K562 (cell line): ENCODE data around the gene NME4. TPM values are rescaled to one million over a fixed set of nuclear protein-coding genes. Genes with fewer than 3 reads are reported as not detected.

Experiments used
- ASH1L ChIP-seq: fragments of 450-650 bp; IDR thresholded peaks from 2 replicates; pipeline ENCODE4 v1.6.1; 2018; ENCODE audit warnings: borderline replicate concordance, mild to moderate bottlenecking, low read depth; ENCODE audit not compliant: partially characterized antibody
- ATF1 ChIP-seq, 2 experiments: fragments of 450-650 bp in 1 of 2; IDR thresholded peaks; 2 replicates each; pipeline ENCODE4 v1.6.1; 2016; ENCODE audit warnings: missing compliant biosample characterization in 1 of 2, missing genetic modification characterization in 1 of 2
- ATF7 ChIP-seq: fragments of 450-650 bp; IDR thresholded peaks from 2 replicates; pipeline ENCODE4 v1.7.1; 2014; ENCODE audit warnings: mild to moderate bottlenecking, moderate library complexity
- EP400 ChIP-seq: fragments of 450-650 bp; IDR thresholded peaks from 2 replicates; pipeline ENCODE4 v1.6.1; 2017; ENCODE audit warnings: antibody characterized with exemption, mild to moderate bottlenecking, moderate library complexity
- ETV1 ChIP-seq: fragments of 450-650 bp; conservative IDR thresholded peaks from 2 replicates; pipeline ENCODE4 v1.6.1; 2016; ENCODE audit warnings: missing genetic modification characterization, control low read depth, low read depth, missing compliant biosample characterization
- EZH2 ChIP-seq: IDR thresholded peaks from 2 replicates; pipeline ENCODE4 v1.6.1; 2012; ENCODE audit warnings: low read depth, mild to moderate bottlenecking, inconsistent platforms, low read length, borderline replicate concordance
- FOS ChIP-seq: IDR thresholded peaks from 3 replicates; pipeline ENCODE4 v1.6.1; 2011; ENCODE audit not compliant: insufficient read length; ENCODE audit errors: extremely low read depth
- ILK ChIP-seq: fragments of 450-650 bp; IDR thresholded peaks from 2 replicates; pipeline ENCODE4 v1.6.1; 2016; ENCODE audit warnings: missing genetic modification characterization, low read depth, mild to moderate bottlenecking, missing compliant biosample characterization, moderate library complexity, borderline replicate concordance
- MEF2A ChIP-seq: IDR thresholded peaks from 2 replicates; pipeline ENCODE4 v1.6.1; 2011; ENCODE audit warnings: low read depth, mild to moderate bottlenecking, low read length, moderate library complexity; ENCODE audit not compliant: control insufficient read depth
- NFIX ChIP-seq: fragments of 250-450 bp; sonication (Bioruptor Pico); IDR thresholded peaks from 2 replicates; pipeline ENCODE4 v1.4.0; 2020; ENCODE audit warnings: low read depth, mild to moderate bottlenecking, moderate library complexity
- NFYB ChIP-seq: IDR thresholded peaks from 2 replicates; pipeline ENCODE4 v1.6.1; 2011; ENCODE audit warnings: mild to moderate bottlenecking, moderate library complexity; ENCODE audit not compliant: insufficient read length; ENCODE audit errors: extremely low read depth
- NUFIP1 ChIP-seq: fragments of 450-650 bp; IDR thresholded peaks from 2 replicates; pipeline ENCODE4 v1.6.1; 2018; ENCODE audit not compliant: partially characterized antibody
- RCOR1 ChIP-seq, 2 experiments: IDR thresholded peaks; 2 replicates each; pipeline ENCODE4 v1.6.1; 2012; ENCODE audit warnings: low read depth in 2 of 2, low read length in 2 of 2, borderline replicate concordance in 1 of 2, improper control_type of control experiment in 1 of 2
- SMARCE1 ChIP-seq: fragments of 450-650 bp; IDR thresholded peaks from 2 replicates; pipeline ENCODE4 v1.7.1; 2016; ENCODE audit warnings: mild to moderate bottlenecking
- TGIF2 ChIP-seq: sonication (generic); formaldehyde crosslinking; IDR thresholded peaks from 2 replicates; pipeline ENCODE4 v1.8.1; 2022; ENCODE audit warnings: mild to moderate bottlenecking, missing genetic modification reagents, moderate library complexity
- ZFP36 ChIP-seq: fragments of 150-350 bp; IDR thresholded peaks from 2 replicates; pipeline ENCODE4 v1.6.1; 2018; ENCODE audit warnings: low read length, low read depth; ENCODE audit not compliant: partially characterized antibody
- ZNF197 ChIP-seq: fragments of 200-800 bp; sonication (Bioruptor generic); IDR thresholded peaks from 2 replicates; pipeline ENCODE4 v1.6.1; 2016; ENCODE audit warnings: low read depth, missing genetic modification characterization, missing compliant biosample characterization
- ZNF444 ChIP-seq: fragments of 250-450 bp; sonication (Bioruptor Pico); IDR thresholded peaks from 2 replicates; pipeline ENCODE4 v1.4.0; 2020; ENCODE audit warnings: mild to moderate bottlenecking, moderate library complexity
- polyA plus RNA-seq, 8 experiments: library from polyadenylated mRNA; depleted of rRNA in 4 of 8; stranded (reverse) in 5 of 8; unstranded in 3 of 8; fragments of >200 nt; fragmentation: Nextera tagmentation in 2 of 8; fragmentation: Illumina TruSeq in 1 of 8; extraction: Ambion mirVana in 2 of 8; extraction: Trizol in 1 of 8; gene quantifications; 2 replicates each; pipeline versions ENCODE4 v1.2.1 to v1.2.3, GENCODE V29; 2011 to 2014; ENCODE audit warnings: inconsistent platforms in 1 of 8, missing spikeins in 1 of 8
- total RNA-seq, 7 experiments: library from RNA; depleted of rRNA in 6 of 7; stranded (reverse); fragments of >200 nt in 6 of 7; fragmentation: Illumina TruSeq in 2 of 7; extraction: Trizol in 2 of 7; gene quantifications; 2 replicates each; pipeline versions ENCODE4 v1.2.1 to v1.2.3, GENCODE V29; 2011 to 2021; ENCODE audit warnings: low replicate concordance in 1 of 7
- TF ChIP-seq, protein P1 (sequence below), 3 experiments: IDR thresholded peaks in 2 of 3; conservative IDR thresholded peaks in 1 of 3; 2 replicates each; pipeline ENCODE4 v1.5.1; 2011 to 2012; ENCODE audit warnings: low read length in 3 of 3, mild to moderate bottlenecking in 3 of 3, control low read depth in 2 of 3, improper control_type of control experiment in 1 of 3, inconsistent platforms in 1 of 3, low read depth in 1 of 3, mixed read lengths in 1 of 3, moderate library complexity in 1 of 3; ENCODE audit not compliant: insufficient read depth in 2 of 3
- TF ChIP-seq, protein P2 (sequence below), 2 experiments: fragments of 250-450 bp in 1 of 2; fragments of 450-650 bp in 1 of 2; sonication (Bioruptor Pico) in 1 of 2; IDR thresholded peaks; 2 replicates each; pipeline versions ENCODE4 v1.6.1 to v1.8.0; 2016 to 2021; ENCODE audit warnings: mild to moderate bottlenecking in 2 of 2, moderate library complexity in 2 of 2, missing compliant biosample characterization in 1 of 2, missing genetic modification characterization in 1 of 2
- TF ChIP-seq, protein P3 (sequence below), 2 experiments: IDR thresholded peaks in 1 of 2; conservative IDR thresholded peaks in 1 of 2; 2 replicates each; pipeline ENCODE4 v1.6.1; 2016; ENCODE audit warnings: low read depth in 2 of 2, mild to moderate bottlenecking in 1 of 2, missing compliant biosample characterization in 1 of 2, missing genetic modification characterization in 1 of 2, moderate library complexity in 1 of 2
- TF ChIP-seq, protein P4 (sequence below): sonication (generic); formaldehyde crosslinking; IDR thresholded peaks from 2 replicates; pipeline ENCODE4 v1.8.0; 2022; ENCODE audit warnings: missing genetic modification reagents, mild to moderate bottlenecking, moderate library complexity, borderline replicate concordance

Gene NME4
- total and polyA plus RNA-seq, 9 of the 15 experiments (the other 6 are each of a cell fraction or from before 2014, with no cell fraction given), result 15.4 to 264 (median 139) TPM

DNA sequence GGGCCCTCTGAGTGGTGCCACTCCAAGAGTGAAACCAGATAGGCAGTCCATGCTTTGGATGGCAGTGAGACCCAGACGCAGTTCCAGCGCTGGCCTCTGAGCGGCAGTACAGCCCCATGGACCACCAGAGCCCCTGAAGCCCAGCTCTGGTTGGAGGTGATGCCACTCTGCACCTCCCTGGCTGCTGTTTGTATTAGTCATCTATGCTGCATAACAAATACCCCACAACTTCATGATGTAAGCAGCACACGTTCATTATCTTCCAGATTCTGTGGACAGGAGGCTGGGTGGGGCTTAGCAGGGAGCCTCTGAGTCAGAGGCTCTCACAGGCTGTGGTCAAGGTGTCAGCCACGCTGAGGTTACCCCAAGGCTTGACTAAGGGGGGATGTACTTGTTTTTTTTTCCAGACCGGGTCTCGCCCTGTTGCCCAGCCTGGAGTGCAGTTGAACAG lies 5.1 kb upstream of the NME4 start (continued):
- no peak for TF ChIP-seq NFIX (CRISPR knock-in tag)
- TF ChIP-seq, protein P1, sequence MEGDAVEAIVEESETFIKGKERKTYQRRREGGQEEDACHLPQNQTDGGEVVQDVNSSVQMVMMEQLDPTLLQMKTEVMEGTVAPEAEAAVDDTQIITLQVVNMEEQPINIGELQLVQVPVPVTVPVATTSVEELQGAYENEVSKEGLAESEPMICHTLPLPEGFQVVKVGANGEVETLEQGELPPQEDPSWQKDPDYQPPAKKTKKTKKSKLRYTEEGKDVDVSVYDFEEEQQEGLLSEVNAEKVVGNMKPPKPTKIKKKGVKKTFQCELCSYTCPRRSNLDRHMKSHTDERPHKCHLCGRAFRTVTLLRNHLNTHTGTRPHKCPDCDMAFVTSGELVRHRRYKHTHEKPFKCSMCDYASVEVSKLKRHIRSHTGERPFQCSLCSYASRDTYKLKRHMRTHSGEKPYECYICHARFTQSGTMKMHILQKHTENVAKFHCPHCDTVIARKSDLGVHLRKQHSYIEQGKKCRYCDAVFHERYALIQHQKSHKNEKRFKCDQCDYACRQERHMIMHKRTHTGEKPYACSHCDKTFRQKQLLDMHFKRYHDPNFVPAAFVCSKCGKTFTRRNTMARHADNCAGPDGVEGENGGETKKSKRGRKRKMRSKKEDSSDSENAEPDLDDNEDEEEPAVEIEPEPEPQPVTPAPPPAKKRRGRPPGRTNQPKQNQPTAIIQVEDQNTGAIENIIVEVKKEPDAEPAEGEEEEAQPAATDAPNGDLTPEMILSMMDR (IDR thresholded peaks at IDR 0.05 in 2 of 3, conservative IDR thresholded peaks at IDR 0.05 in 1 of 3; ENCODE audit: insufficient read depth in 2 of 3, low read depth in 1 of 3, low read length in 3 of 3), result peak; percentile 90 to 97 (median 90)
- TF ChIP-seq ZFP36, result peak; percentile 22
- peak; percentile 42 for TF ChIP-seq EP400
- TF ChIP-seq, protein P2, sequence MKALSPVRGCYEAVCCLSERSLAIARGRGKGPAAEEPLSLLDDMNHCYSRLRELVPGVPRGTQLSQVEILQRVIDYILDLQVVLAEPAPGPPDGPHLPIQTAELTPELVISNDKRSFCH (CRISPR knock-in tag; IDR thresholded peaks at IDR 0.05), result no peak
- TF ChIP-seq, protein P2 (tag; IDR thresholded peaks at IDR 0.05), result peak; percentile 42; the same call in 1 of the 2 replicates
- TF ChIP-seq, protein P3, sequence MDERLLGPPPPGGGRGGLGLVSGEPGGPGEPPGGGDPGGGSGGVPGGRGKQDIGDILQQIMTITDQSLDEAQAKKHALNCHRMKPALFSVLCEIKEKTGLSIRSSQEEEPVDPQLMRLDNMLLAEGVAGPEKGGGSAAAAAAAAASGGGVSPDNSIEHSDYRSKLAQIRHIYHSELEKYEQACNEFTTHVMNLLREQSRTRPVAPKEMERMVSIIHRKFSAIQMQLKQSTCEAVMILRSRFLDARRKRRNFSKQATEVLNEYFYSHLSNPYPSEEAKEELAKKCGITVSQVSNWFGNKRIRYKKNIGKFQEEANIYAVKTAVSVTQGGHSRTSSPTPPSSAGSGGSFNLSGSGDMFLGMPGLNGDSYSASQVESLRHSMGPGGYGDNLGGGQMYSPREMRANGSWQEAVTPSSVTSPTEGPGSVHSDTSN (CRISPR knock-in tag; IDR thresholded peaks at IDR 0.05; ENCODE audit: low read depth), result no peak
- TF ChIP-seq, protein P3 (tag; conservative IDR thresholded peaks at IDR 0.05; ENCODE audit: low read depth), result no peak
- TF ChIP-seq, protein P4, sequence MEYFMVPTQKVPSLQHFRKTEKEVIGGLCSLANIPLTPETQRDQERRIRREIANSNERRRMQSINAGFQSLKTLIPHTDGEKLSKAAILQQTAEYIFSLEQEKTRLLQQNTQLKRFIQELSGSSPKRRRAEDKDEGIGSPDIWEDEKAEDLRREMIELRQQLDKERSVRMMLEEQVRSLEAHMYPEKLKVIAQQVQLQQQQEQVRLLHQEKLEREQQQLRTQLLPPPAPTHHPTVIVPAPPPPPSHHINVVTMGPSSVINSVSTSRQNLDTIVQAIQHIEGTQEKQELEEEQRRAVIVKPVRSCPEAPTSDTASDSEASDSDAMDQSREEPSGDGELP (CRISPR knock-in tag), result peak; percentile 64
- TF ChIP-seq ASH1L, result no peak
- TF ChIP-seq FOS, result no peak
- no peak for TF ChIP-seq ILK (tag)
- no peak for TF ChIP-seq SMARCE1
- peak; percentile 56; the same call in 1 of the 2 replicates for TF ChIP-seq ATF7
- no peak for TF ChIP-seq TGIF2 (CRISPR knock-in tag)
- TF ChIP-seq MEF2A, result no peak
- TF ChIP-seq ATF1 (CRISPR knock-in tag; IDR thresholded peaks at IDR 0.05), result 0 out of 2 replicates have a peak, but pooled peaks have one; percentile 14
- peak; percentile 44 for TF ChIP-seq ATF1 (tag; IDR thresholded peaks at IDR 0.05)
- no peak for TF ChIP-seq ZNF444
- TF ChIP-seq ZNF197 (CRISPR knock-in tag), result no peak
- TF ChIP-seq RCOR1 (IDR thresholded peaks at IDR 0.05; ENCODE audit: borderline replicate concordance in 1 of 2, low read depth in 2 of 2, low read length in 2 of 2), result peak in 1 of 2 experiments; percentile 90; a peak in 2 of 4 replicates
- no peak for TF ChIP-seq EZH2
- no peak for TF ChIP-seq NFYB
- no peak for TF ChIP-seq NUFIP1
- no peak for TF ChIP-seq ETV1
